Left cardiac atrium (tissue), 4 donors: ENCODE data around the gene WIZ. TPM values are rescaled to one million over a fixed set of nuclear protein-coding genes. Genes with fewer than 3 reads are reported as not detected.
"Not testable (repeated sequence)": the region's sequence is repeated elsewhere in the genome, so short reads cannot be mapped to it uniquely, and the experiment has no call there.

Experiments used
- ATAC-seq, 2 donors: fragments of 200-7000 bp; cut with Tn5 transposase; one replicate each; pipeline ENCODE4 v1.9.1; 2020; ENCODE audit warnings: mild to moderate bottlenecking in 2 of 2, moderate library complexity in 2 of 2
- DNase-seq: peaks from one replicate; pipeline ENCODE4 v3.0.0-alpha.2; 2020
- intact Hi-C, 2 donors: fragments of 100-400 bp; cut with DNase I; formaldehyde crosslinking; loops; one replicate each; pipeline versions ENCODE4 v1.14.1 to v1.15.1; 2022 to 2023
- total RNA-seq, 2 donors: library from RNA; stranded (reverse); fragmentation: NEBNext Ultra II Directional; extraction: Animal tissue kit (Norgen Biotek cat#: 25700); gene quantifications; one replicate each; pipeline ENCODE4 v1.2.1, GENCODE V29; 2021
- donor health status: DM: no; HTN: yes; CAD: no.
- donor health status: DM: no; HTN: yes; CAD: no; lungs with severe emphysema.
- donor health status: DM: yes; HTN: yes; CAD: no.
- donor health status: Dilated cardiomyopathy.

Gene WIZ
- total RNA-seq, 2 donors from 2014 or later: 26.9 to 28.7 TPM

DNA sequence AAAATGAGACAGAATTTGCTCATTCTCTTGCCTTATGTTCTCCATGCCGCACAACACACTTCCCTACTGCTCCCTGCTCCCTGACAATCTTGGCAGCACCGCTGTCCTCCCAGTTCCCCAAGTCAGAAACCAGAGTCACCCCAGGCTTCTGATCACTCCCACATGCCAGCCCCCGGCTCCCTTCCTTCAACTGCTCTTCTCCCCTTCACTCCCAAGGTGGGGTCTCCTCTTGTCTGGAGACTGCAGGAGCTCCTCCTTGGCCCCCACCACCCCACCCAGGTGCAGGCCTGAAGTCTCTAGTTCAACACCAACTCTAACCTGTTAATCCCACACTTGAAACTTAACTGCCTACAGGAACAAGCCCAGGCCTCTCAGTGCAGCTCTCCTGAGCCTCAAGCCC, 53.3 kb downstream of the WIZ start:
- ATAC-seq (no peak), DNase-seq (no peak)
- intact Hi-C loops: no loop called here

DNA sequence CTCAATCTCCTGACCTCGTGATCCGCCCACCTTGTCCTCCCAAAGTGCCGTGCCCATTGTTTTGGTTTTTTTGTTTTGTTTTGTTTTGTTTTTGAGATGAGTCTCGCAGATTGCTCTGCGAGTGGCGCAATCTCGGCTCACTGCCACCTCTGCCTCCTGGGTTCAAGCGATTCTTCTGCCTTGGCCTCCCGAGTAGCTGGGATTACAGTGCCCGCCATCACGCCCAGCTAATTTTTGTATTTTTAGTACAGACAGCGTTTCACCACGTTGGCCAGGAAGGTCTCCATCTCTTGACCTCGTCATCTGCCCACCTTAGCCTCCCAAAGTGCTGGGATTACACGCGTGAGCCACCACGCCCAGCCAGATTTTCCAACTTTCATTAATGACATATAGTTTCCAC, 54.5 kb downstream of the WIZ start:
- DNase-seq, ATAC-seq, intact Hi-C loops: not testable (repeated sequence)

DNA sequence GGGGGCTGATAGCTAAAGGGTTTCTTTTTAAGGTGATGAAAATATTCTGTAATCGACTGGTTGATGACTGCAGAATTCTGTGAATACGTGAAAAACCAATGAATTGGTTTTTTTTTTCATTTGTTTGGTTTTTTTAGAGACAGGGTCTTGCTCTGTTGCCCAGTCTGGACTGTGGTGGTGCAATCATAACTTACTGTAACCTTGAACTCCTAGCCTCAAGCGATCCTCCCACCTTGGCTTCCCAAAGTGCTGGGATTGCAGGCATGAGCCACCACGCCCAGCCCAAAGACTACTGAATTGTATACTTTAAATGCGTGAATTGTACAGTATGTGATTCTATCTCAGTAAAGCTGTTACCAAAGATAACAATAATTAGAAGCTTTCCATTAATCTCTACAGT, 55.3 kb downstream of the WIZ start:
- ATAC-seq: no peak
- intact Hi-C loops: no loop called here
- DNase-seq: no peak

DNA sequence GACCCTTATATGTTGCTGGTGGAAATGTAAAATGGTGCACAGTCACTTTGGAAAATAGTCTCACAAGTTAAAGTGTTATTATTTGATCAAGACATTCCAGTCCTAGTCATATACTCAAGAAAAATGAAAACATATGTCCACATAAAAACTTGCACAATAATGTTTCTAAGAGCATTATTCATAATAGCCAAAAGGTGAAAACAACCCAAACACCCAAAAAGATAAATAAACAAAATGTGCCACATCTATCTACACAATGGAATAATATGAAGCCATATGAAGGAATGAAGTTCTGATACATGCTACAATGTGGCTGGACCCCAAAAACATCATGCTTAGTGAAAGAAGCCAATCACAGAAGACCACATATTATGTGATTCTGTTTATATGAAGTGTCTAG, 55.8 kb downstream of the WIZ start:
- no peak for DNase-seq
- intact Hi-C loops: no loop called here

DNA sequence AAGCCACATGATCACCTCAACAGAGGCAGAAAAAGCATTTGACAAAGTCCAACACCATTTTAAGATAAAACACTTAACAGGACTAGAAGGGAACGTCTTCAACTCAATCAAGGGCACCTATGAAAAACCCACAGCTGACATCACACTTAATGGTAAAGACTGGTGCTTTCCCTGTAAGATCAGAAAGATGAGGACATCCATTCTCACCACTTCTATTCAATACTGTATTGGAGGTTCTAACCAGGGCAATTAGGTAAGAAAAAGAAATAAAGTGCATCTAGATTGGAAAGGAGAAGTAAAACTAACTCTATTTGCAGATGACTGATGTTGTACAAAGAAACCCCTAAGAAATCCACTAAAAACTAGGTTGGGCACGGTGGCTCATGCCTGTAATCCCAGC, 58.9 kb downstream of the WIZ start:
- intact Hi-C loops: no loop called here

More for the DNA sequence above, 55.8 kb downstream of the WIZ start:
- ATAC-seq: no peak

DNA sequence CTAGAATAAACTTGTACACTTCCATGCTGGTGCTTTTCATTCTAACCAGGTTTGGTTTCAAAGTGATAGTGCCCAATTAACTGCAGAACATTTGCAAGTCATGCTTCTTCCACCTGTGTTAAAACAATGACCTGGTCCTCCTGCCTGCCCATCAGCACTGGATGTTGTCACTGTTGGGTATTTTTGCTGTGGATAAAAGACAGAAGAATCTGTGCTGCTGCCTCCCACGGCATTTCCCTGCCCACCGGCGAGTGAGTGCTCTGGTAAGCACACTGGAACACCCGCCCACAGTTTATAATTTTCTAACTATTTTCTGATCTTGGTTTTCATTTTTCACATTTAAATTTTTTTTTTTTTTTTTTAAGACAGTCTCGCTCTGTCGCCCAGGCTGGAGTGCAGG, 67.9 kb downstream of the WIZ start:
- no peak for ATAC-seq
- DNase-seq: no peak
- intact Hi-C loops: no loop called here

More for the DNA sequence above, 58.9 kb downstream of the WIZ start:
- ATAC-seq (no peak), DNase-seq (no peak)

DNA sequence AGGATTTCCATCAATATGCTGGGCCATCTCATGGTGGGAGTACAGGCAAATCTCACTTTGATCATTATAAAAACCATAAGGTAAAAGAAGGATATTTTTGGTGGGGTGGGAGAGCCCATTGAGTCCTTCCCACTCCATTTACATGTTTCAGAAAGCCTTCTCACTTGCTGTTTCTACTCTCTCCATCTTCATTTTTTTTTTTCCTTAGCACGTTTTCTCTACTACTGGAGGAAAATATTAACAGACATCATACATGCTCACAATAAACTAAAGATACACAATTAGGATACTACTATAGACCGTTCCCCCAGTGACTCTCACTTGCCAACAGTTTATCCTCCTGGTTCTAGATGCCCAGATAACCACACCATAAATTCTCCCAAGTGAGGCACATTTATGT, 68.3 kb downstream of the WIZ start:
- no peak for ATAC-seq
- no peak for DNase-seq
- intact Hi-C loops: no loop called here

DNA sequence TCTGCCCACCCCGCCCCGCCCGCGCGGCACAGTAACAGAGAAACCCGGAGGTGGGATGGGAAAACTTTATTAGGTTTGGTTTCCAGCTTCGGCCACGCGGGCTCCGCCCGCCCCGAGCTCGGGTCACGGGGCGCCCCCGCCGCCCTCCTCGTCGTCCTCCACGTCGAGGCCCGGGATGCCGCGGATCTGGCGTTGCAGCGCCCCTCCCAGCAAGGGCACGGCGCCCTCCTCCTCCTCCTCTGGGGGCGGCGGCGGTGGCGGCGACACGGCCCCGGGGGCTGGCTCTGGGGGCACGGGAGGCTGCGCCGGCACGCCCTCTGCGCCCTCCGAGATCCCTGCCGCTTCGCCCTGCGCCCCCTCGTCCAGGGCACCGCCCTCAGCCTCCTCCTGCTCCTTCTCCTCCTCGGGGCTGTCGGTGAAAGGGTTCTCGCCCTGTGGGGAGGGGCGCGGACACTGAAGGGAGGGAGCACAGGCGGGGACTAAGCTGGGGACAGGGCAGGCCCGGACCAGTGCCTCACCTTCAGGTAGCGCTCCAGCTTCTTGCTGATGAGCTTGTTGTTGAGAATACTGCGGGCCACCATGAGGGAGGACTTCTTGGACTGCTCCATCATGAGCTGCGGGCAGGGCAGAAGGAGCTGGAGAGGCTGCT, 69.6 kb downstream of the WIZ start:
- peak; percentile 63 for DNase-seq
- intact Hi-C loops: loop anchor here (5.0 to 10.0 kb wide), 2 partner anchors 115 to 118 kb away; no protein-coding TSS in a partner anchor
- peak; percentile 8 to 36 for ATAC-seq

DNA sequence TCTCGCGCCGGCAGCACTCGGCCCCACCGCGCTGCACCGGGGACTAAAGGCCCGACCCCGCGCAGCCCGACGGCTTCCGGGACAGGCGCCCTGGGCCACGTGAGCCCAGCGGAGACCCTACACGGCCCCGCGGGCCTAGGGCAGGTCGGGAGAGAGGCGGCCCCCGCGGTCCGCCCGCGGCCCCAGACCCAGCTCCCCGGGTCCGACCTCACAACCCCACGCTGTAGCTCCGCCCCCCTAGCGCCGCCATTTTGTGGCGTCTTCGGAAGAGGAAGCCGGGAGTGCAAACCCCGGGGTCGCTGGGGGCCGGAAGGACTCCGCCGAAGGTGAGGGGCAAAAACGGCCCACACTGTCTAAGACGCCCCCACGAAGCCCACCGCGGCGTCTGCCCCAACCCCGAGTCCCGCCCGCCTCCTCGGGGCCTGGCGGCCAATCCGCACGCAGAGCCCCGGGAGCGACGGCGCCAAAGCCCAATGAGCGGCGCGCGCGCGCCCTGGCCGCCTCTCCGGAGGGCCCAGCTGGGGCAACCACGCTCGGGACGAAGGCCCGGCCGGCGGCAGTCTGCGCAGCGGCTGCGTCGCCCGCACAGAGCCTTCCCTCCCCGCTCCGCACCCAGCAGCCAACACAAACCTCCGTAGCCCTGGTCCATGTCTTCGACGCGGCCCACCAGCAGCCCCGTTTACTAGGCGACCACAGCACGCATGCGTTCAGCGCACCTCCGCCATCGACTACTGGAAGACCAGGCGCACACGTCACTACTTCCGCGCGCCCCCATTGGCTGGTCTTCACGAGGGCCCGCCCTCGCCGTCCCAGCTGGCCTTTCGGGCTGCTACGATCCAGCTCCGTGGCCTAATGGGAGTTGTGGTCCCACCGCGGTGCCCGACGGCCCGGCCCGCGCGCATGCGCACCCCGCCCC, 70.4 kb downstream of the WIZ start, which contains the start of gene AKAP8:
Gene AKAP8, minus strand, starts transcription at position 705 of the 916 bp plus-strand sequence. Its CDS starts 56 bp downstream, at position 649.
- ATAC-seq (peak; percentile 96 to 97), DNase-seq (peak; percentile 99)
- intact Hi-C loops: loop anchor here (5.0 to 10.0 kb wide), 2 partner anchors 115 to 117 kb away; no protein-coding TSS in a partner anchor

DNA sequence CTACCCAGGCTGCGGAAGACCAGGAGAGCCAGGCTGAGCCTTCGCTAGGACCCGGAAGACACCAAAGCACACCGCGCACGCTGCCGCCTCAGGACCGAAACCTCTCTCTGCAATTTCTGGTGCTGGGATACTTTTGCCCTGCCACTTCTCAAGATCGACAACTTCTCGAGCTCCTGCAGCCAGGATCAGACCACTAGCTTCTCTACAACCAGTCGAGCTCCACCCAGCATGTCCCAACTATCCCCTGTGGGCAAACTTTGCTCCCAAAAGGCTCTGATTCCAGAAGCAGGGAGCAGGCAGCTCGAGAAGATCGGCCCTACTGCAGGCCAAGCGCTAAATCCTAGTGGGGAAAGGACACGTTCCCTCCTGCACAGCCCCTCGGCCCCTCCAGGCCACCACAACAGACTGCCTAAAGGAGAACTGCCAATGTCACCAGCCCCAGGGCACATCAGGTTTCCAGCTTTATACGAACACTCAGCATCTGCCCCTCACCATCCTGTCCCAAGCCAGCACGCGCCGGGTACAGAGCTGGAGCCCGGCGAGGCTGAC, 71.1 kb downstream of the WIZ start:
- ATAC-seq: peak; percentile 4 to 5
- intact Hi-C loops: loop anchor here (5.0 to 10.0 kb wide), 2 partner anchors 114 to 116 kb away; no protein-coding TSS in a partner anchor
- no peak for DNase-seq

DNA sequence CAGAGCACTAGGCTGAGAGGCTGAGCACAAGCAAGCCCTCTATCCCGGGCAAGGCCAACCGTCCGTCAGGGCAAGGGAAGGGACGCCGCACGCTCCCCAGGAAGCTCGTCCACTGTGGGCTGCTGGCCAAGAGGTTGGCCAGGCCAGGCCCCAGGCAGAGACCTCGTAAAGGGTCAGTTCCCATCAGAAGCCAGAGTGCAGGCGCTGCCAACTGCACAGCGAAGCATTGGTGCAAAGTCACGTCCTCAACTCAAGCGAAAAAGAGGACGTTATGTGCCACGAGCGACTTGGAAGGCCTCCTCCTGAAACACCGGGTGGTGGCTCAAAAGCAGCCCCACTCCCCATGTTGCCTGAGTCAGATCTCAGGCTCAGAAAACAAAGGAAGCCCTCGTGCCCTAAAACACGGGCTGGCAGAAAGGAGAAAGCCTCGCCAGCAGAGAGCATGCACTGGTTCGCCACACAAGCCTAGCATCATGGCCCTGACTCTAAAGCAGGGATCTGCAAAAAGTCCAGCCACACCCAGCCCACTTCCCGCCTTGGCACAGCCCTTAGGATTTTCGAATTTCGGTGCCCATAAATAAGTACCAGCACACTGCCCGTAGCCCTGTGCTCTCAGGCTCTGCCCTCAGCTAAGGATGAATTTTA, 74.8 kb downstream of the WIZ start:
- ATAC-seq: peak in 1 of 2 donors; percentile 2
- intact Hi-C loops: loop anchor here (5.0 to 10.0 kb wide), 2 partner anchors 110 to 113 kb away; no protein-coding TSS in a partner anchor
- peak; percentile 71 for DNase-seq

DNA sequence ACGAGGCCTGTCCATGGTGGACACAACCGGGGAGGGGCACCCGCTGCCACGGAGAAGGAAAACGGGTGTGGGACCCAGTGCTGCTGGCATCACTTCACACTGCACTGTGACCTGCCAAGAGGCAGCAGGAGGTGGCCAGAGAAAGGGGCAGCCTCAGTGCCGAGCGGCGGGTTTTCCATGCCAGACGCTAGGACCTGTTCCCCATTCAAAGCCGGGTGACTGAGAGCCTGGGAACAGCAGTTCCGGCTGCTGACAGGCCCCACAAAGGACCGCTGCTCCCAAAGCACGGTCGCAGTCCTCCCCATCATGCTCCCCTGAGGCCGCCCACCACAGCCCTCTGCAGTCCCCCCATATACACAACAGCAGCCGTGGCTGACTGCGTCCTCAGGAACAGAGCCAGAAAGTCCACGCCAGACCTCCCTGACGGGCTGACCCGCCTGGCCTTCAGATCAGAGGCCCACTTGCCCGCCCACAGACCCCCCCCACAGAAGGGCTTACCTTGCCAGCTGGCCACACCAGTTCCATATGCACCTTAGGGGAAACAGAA, 75.6 kb downstream of the WIZ start:
- intact Hi-C loops: loop anchor here in 1 of 2 donors (10.0 kb wide), 1 partner anchor 109 kb away; no protein-coding TSS in a partner anchor
- no peak for ATAC-seq

DNA sequence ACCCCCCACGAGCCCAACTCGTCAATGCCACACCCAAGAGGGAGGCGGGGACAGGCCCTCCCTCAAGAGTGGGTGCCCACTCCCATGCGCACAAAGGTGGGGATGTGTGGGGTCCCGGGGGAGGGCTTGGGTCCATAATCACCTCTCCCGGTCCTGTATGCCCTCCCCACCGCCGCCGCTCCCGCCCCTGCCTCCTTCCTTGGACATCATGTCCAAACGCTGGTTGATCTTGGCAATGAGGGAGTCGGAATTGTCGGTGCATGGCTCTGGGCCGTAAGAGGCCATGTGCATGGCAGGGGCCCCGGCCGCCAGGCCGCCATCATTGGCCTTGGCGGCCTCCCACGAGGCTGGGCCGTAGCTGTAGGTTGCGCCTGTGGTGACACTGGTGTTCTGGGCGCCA, 76.1 kb downstream of the WIZ start:
- ATAC-seq (no peak), DNase-seq (no peak)
- intact Hi-C loops: loop anchor here in 1 of 2 donors (10.0 kb wide), 1 partner anchor 109 kb away; no protein-coding TSS in a partner anchor

More for the DNA sequence above, 75.6 kb downstream of the WIZ start:
- peak; percentile 37 for DNase-seq

DNA sequence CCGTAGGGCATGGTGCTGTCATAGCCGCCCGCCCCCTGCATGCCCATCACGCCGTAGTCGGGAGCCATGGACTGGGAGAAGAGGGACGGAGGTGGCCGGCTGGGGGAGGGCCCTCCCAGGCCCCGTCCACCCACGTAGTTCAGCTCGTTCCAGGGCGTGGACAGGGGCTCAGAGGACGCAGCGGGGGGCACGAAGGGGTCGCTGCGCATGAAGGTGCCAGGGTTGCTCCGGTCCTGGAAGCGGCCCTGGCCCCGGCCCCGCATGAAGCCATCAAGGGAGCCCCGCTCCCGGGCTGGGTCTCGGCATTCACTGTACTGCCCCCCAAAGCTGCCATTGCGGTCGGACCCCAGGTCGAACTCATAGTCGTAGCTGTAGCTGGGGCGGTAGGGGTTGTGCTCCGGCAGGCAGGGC, 76.9 kb downstream of the WIZ start:
- ATAC-seq (no peak), DNase-seq (no peak)
- intact Hi-C loops: loop anchor here in 1 of 2 donors (10.0 kb wide), 1 partner anchor 108 kb away; no protein-coding TSS in a partner anchor

DNA sequence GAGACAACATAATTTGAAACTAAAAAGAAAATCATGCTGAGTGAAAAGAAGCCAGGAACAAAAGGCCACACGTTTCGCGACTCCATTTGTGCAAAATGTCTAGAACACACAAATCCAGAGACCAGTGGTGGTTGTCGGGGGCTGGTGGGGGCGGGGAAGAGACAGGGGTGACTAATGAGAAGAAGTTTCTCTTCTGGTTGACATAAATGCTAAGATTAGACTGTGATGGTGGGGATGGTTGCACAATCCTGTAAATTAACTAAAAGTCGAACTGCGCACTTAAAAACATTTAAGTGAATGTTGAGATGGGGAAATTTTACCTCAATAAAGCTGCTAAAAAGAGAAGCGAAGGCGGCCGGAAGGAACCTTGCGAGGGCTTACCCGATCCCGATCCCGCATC, 77.3 kb downstream of the WIZ start:
- intact Hi-C loops: loop anchor here in 1 of 2 donors (10.0 kb wide), 1 partner anchor 108 kb away; no protein-coding TSS in a partner anchor
- DNase-seq (no peak), ATAC-seq (no peak)

DNA sequence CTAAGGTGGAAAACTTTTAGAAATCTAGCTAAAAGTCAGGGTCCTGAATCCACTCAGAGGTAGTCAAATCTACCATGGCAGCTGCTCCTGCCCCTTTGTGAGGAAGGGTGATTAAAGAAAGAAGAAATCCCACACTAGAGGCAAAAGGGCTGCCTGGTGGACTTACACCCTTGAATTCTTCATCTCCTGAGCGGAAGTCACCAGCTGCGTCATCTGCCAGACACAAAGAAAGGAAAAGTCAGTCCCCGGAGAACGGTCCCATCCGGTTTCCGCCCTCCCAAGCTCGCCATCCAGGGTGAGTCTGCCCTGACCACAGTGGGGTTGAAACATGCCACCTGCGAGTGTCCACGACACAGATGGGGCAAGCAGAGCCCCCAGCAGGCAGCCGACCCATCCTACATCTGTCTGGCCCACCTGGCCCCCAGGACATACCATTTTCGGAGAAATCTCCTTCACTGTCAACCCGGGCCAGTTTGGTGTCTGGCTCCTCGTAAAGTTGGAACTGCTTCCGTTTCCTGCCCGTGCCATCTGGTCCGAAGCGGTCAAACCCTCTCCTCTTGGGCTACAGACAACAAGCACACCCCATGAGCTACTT, 77.9 kb downstream of the WIZ start:
- DNase-seq (no peak), ATAC-seq (no peak)
- intact Hi-C loops: loop anchor here in 1 of 2 donors (10.0 kb wide), 1 partner anchor 107 kb away; no protein-coding TSS in a partner anchor

DNA sequence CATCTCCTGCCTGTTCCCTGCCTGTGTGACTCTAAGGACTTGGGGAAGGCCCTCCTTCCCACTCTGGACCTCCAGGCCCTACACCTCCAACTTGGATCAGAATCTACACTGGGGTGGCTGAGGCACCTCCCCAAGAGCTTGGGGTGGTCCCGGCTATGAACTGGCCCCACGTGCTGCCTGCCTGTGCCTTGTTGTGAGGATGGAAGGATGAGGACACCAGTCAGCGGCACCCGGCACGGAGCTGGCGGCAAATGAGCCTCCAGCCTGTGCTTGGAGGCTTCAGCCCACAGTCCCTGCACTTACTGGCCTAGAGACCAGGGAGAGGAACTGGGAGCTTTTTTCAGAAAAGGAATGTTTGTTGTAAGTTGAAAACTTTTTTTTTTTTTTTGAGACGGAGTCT, 78.6 kb downstream of the WIZ start:
- ATAC-seq (no peak), DNase-seq (no peak)
- intact Hi-C loops: loop anchor here in 1 of 2 donors (10.0 kb wide), 1 partner anchor 106 kb away; no protein-coding TSS in a partner anchor
